HUES6 (cell line): ENCODE results near the gene RRM1.

ENCODE experiments used
- H3K27ac ChIP-seq: 2 replicates; pipeline ENCODE4 v1.7.0; 2013; ENCODE audit warnings: low read depth, mild to moderate bottlenecking, low read length, inconsistent platforms
- H3K27me3 ChIP-seq: 2 replicates; pipeline ENCODE4 v1.6.1; 2013; ENCODE audit warnings: low read length; ENCODE audit not compliant: control insufficient read depth, insufficient read depth
- H3K36me3 ChIP-seq: 2 replicates; pipeline ENCODE4 v1.6.1; 2013; ENCODE audit warnings: low read length; ENCODE audit not compliant: control insufficient read depth, insufficient read depth
- H3K4me1 ChIP-seq: 2 replicates; pipeline ENCODE4 v1.6.1; 2013; ENCODE audit warnings: low read length; ENCODE audit not compliant: control insufficient read depth, insufficient read depth
- H3K4me3 ChIP-seq: 2 replicates; pipeline ENCODE4 v1.5.1; 2013; ENCODE audit warnings: low read depth, low read length
- H3K9ac ChIP-seq: one replicate; pipeline ENCODE4 v1.6.1; 2013; ENCODE audit warnings: mild to moderate bottlenecking, low read length
- H3K9me3 ChIP-seq: 2 replicates; pipeline ENCODE4 v1.6.1; 2013; ENCODE audit warnings: low read depth, low read length; ENCODE audit not compliant: control insufficient read depth, insufficient read depth

Gene RRM1

GRCh38 chr11:4178813-4179662 lies 84.4 kb downstream of the RRM1 start:
- Histone ChIP-seq H3K4me1 (no peaks in the 10 kb centered on the region; the same call in 1 of the 2 replicates), H3K4me3 (no peak overlapping the region), H3K36me3 (no peaks in the 10 kb centered on the region), H3K27ac (no peak overlapping the region), H3K9ac (no peak overlapping the region), H3K27me3 (no peaks in the 10 kb centered on the region), H3K9me3 (0 out of 2 replicates have a peak, but pooled peaks cover 4% of the 10 kb centered on the region)

- no peak overlapping the region for H3K9ac ChIP-seq
- no peak overlapping the region for H3K27ac ChIP-seq
- 0 out of 2 replicates have a peak, but pooled peaks cover 4% of the 10 kb centered on the region for H3K9me3 ChIP-seq
- no peak overlapping the region for H3K4me3 ChIP-seq
- no peaks in the 10 kb centered on the region; the same call in 1 of the 2 replicates for H3K4me1 ChIP-seq
- H3K27me3 ChIP-seq = no peaks in the 10 kb centered on the region
- no peaks in the 10 kb centered on the region for H3K36me3 ChIP-seq
Measured at GRCh38 chr11:4180441-4181183, 86.0 kb downstream of the RRM1 start.

DNA sequence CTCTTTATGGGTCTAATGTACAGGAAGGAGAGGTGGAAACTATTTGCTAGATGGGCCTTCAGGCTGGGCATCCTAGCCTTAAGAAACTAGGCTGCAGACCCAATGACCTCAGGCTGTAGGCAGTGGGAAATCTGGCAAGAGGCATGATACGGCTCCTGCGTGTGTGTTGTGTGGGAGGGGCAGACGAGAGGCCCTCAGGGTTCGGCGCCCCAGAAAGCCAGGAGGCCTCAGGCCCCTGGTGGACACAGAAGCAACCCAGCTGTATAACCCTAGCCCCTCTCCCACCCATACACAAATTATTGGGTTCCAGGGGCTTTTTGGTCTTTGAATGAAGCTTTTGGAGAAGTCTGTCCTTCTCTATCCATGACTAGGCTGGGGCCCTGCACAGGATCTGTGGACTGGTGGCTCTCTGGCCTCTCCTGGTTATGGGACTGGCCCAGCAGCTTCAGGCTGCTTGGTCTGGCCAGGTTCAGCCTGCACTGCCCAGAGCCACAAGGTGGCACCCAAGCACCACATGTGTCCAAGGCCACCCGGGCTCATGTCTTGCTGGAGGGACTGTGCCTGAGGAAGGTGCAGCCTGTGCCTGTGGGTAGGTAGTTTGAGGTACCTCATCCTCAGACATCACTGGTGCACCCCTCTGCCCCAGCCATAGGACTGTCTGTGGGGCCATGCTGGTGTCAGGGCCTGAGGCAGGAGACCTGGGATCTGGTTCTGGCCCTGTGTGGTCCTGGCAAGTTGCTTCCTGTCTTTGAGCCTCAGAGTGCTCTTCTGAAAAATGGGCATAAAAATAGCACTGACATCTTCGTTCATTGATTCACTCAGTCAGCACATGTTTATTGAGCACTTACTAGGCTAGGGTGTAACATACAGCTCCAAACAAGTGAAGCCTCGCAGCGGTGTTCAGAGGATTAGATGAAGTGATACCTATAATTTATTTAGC lies 87.5 kb downstream of the RRM1 start:
- H3K4me3 ChIP-seq = no peak overlapping the region
- no peak overlapping the region for H3K9ac ChIP-seq

DNA sequence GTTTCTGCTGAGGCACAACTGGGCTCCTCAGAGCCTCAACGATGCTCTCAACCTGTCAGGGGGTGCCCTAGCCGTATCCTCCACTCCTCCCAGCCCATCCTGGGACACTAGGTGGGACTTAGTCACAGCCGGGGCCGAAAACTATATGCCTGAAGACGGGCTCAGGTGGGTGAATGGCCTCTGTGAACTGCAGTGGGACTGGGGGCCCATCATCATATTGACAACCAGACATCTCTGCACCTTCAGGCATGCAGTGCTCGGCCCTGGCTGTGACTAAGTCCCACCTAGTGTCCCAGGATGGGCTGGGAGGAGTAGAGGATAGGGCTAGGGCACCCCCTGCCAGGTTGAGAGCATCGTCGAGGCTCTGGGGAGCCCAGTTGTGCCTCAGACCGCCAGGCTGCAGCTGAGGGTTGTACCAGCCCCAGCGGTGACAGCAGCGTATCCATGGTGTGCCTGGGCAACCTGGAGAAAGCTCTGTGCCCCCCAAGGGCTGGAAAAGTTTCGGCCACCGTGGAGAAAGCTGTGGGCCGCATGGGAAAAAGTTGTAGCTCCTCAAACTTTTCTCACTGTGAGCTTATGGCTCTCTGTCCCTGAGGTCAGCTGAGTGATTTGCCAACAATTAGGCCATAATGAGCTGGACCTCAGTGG lies 88.9 kb downstream of the RRM1 start:
- no peak overlapping the region for H3K4me3 ChIP-seq
- no peaks in the 10 kb centered on the region for H3K9me3 ChIP-seq
- H3K36me3 ChIP-seq = no peaks in the 10 kb centered on the region
- no peak overlapping the region for H3K27ac ChIP-seq
- H3K9ac ChIP-seq = no peak overlapping the region
- H3K27me3 ChIP-seq = peaks cover 8% of the 10 kb centered on the region
- H3K4me1 ChIP-seq = no peaks in the 10 kb centered on the region; the same call in 1 of the 2 replicates

More for the DNA sequence above, 87.5 kb downstream of the RRM1 start:
- H3K36me3 ChIP-seq = no peaks in the 10 kb centered on the region
- no peak overlapping the region for H3K27ac ChIP-seq
- H3K27me3 ChIP-seq = no peaks in the 10 kb centered on the region
- H3K4me1 ChIP-seq = no peaks in the 10 kb centered on the region; the same call in 1 of the 2 replicates
- no peaks in the 10 kb centered on the region for H3K9me3 ChIP-seq

DNA sequence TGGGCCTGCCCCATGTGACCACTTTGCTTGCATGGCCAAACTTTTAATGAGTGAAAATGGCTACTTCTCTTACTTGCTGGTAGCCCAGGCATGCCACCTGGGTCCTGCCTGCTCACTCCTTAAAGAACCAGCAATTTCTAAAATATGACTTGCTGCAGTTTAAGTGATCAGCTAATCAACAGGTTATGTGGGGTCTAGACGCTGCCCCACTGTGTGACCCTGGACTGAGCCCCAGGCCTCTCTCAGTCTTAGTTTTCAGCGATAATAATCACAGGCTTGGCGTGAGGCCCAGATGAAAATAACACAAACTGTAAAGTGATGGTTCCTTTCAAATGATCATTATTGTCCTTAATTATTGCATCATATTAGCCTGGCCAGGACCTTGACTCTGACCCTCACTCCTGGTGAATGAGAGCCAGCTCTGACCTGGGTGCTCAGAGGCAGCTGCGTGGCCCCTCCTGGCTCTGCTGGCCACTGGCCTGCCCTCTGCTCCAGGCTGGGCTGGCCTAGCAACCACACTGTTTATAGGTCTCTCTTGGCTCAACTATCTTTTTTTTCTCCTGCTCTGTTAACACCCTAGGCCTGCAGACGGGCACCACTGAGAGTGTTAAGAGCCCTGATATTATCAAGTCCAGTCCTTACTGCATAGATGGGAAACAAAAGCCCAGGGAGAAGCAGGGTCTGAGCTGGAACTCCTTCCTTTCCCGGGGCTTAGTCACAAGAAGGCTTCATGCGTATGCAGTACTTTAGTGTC lies 89.7 kb downstream of the RRM1 start:
- no peaks in the 10 kb centered on the region for H3K9me3 ChIP-seq
- H3K27me3 ChIP-seq = peaks cover 9% of the 10 kb centered on the region
- no peak overlapping the region for H3K27ac ChIP-seq
- H3K36me3 ChIP-seq = no peaks in the 10 kb centered on the region
- no peak overlapping the region for H3K4me3 ChIP-seq
- H3K4me1 ChIP-seq = no peaks in the 10 kb centered on the region; the same call in 1 of the 2 replicates
- no peak overlapping the region for H3K9ac ChIP-seq

DNA sequence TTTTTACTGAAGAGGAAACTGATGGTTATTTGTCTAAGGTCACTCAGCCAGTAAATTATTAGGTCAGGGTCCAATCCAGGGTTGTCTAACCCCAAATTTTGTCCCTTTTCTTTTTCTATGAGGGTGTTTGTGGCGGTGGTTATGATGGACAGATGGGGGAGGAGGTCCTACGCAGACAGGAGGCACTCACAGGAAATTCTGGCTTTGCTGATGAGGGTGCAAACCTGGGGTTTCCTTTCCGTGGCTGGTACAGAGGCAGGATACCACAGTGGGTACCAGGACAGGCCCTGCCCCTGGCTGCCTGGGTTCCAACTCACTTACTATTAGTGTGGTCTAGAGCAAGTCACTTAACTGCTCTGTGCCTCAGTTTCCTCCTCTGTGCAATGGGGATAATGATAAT lies 91.0 kb downstream of the RRM1 start:
- Histone ChIP-seq H3K27ac (no peak overlapping the region), H3K27me3 (peaks cover 9% of the 10 kb centered on the region), H3K4me1 (no peaks in the 10 kb centered on the region), H3K4me3 (no peak overlapping the region), H3K9me3 (no peaks in the 10 kb centered on the region), H3K9ac (no peak overlapping the region), H3K36me3 (no peaks in the 10 kb centered on the region)

GRCh38 chr11:4186464-4187054 lies 92.0 kb downstream of the RRM1 start:
- Histone ChIP-seq H3K27me3 (peaks cover 9% of the 10 kb centered on the region), H3K4me1 (no peaks in the 10 kb centered on the region), H3K36me3 (no peaks in the 10 kb centered on the region), H3K9ac (no peak overlapping the region), H3K4me3 (peak overlapping the region; percentile 78), H3K27ac (no peak overlapping the region), H3K9me3 (no peaks in the 10 kb centered on the region)

DNA sequence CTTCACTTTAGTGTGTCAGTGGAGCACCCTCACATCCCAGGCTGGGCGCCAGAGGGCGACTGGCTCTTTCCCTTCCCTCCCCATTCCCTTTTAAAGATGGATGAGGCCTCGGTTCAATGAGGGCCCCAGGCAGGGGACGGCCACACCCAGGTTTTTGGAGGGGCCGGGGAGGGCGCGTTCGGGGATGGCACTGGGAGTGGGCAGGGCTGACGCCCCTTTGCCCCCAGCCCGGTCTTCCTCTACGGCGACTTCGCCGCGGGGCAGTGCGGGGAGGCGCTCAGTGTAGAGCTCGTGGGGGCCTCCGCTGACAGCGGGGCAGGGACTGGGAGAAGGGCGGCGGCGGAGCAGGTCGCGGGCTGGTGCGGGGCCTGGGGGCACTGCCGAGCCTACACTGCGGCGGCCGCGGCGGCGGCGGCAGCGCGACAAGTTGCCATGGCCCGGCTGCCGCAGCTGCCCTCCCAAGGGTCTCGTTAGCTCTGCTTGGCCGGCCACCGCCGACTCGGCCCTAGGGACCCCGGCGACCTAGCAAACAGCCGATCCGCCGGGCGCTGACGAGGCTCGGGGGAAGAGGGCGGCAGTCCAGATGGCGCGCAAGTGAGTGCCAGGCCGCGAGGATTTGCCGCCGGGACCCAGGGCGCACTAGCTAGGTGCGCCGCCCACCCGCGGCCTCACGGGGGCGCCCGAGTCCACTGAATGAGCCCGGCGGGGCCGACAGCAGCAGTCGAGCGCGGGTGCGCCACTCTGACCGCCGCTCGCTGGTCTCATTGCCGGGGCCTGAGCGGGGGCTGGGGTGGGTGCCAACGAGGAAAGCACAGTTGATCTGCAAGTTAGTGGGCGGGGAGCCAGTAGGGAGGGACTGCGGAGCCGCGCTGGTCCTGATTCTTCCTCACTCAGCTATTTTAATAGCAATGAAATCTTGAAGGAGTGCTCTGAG lies 92.7 kb downstream of the RRM1 start:
- H3K4me1 ChIP-seq = no peaks in the 10 kb centered on the region
- no peaks in the 10 kb centered on the region for H3K36me3 ChIP-seq
- peaks cover 9% of the 10 kb centered on the region for H3K27me3 ChIP-seq
- H3K9me3 ChIP-seq = no peaks in the 10 kb centered on the region
- H3K27ac ChIP-seq = no peak overlapping the region
- H3K9ac ChIP-seq = peak overlapping the region; percentile 76
- H3K4me3 ChIP-seq = peak overlapping the region; percentile 78
